Body of pancreas (tissue), 4 donors: ENCODE data around the gene TMCO6. TPM values are rescaled to one million over a fixed set of nuclear protein-coding genes. Genes with fewer than 3 reads are reported as not detected.
"Not testable (repeated sequence)": the region's sequence is repeated elsewhere in the genome, so short reads cannot be mapped to it uniquely, and the experiment has no call there.

Experiments used
- ATAC-seq: fragments of 150-250 bp; one replicate; pipeline ENCODE4 v1.9.1; 2016
- DNase-seq, 4 donors: peaks; one replicate each; pipeline ENCODE4 v3.0.0-alpha.2; 2019
- H3K27ac ChIP-seq, 4 donors: fragments of 200-600 bp; sonication (generic); 1 replicate in 3 of 4; 2 replicates in 1 of 4; pipeline versions ENCODE4 v1.5.1 to v1.6.1; 2016 to 2019; ENCODE audit warnings: mild to moderate bottlenecking in 1 of 4, mixed read lengths in 1 of 4, moderate library complexity in 1 of 4
- H3K27me3 ChIP-seq, 2 donors: fragments of 200-600 bp; sonication (generic); one replicate each; pipeline ENCODE4 v1.6.0; 2016; ENCODE audit warnings: mild to moderate bottlenecking in 1 of 2
- H3K36me3 ChIP-seq, 2 donors: fragments of 200-600 bp; sonication (generic); replicated peaks in 1 of 2; 2 replicates each; pipeline ENCODE4 v1.5.1; 2016; ENCODE audit warnings: low read depth in 2 of 2; ENCODE audit not compliant: insufficient read depth in 1 of 2
- H3K4me1 ChIP-seq: fragments of 200-600 bp; sonication (generic); one replicate; pipeline ENCODE4 v1.6.0; 2016
- H3K4me3 ChIP-seq, 2 donors: fragments of 200-600 bp; sonication (generic); 1 replicate in 1 of 2; 2 replicates in 1 of 2; pipeline ENCODE4 v1.5.1; 2016 to 2019
- H3K9me3 ChIP-seq, 3 donors: fragments of 200-600 bp; sonication (generic); 1 replicate in 2 of 3; 2 replicates in 1 of 3; pipeline ENCODE4 v1.5.1; 2016
- POLR2A ChIP-seq, 3 donors: fragments of 450-650 bp; IDR thresholded peaks; one replicate each; pipeline ENCODE4 v1.6.1; 2016; ENCODE audit warnings: antibody characterized with exemption in 3 of 3, mild to moderate bottlenecking in 2 of 3
- WGBS, 2 donors: methylation state at CpG; one replicate each; pipeline ENCODE4 v1.1.5; 2017; 5-methylcytosine and 5-hydroxymethylcytosine counted together
- intact Hi-C: fragments of 100-400 bp; cut with DNase I; formaldehyde crosslinking; loops from one replicate; pipeline ENCODE4 v1.15.1; 2023
- total RNA-seq, 2 donors: library from RNA; depleted of rRNA; stranded (reverse); fragments of >200 nt; gene quantifications; one replicate each; pipeline ENCODE4 v1.1.0, GENCODE V29; 2016
- TF ChIP-seq, protein P1 (sequence below), 7 experiments: fragments of 450-650 bp in 4 of 7; fragments of 200-600 bp in 3 of 7; sonication (generic) in 3 of 7; IDR thresholded peaks; one replicate each; pipeline ENCODE4 v1.5.1; 2016 to 2019; ENCODE audit warnings: antibody characterized with exemption in 7 of 7

Gene TMCO6
- total RNA-seq, 2 donors from 2014 or later = 14.5 to 58.7 TPM

- no peak for TF ChIP-seq POLR2A (IDR thresholded peaks at IDR 0.05)
- TF ChIP-seq, protein P1, sequence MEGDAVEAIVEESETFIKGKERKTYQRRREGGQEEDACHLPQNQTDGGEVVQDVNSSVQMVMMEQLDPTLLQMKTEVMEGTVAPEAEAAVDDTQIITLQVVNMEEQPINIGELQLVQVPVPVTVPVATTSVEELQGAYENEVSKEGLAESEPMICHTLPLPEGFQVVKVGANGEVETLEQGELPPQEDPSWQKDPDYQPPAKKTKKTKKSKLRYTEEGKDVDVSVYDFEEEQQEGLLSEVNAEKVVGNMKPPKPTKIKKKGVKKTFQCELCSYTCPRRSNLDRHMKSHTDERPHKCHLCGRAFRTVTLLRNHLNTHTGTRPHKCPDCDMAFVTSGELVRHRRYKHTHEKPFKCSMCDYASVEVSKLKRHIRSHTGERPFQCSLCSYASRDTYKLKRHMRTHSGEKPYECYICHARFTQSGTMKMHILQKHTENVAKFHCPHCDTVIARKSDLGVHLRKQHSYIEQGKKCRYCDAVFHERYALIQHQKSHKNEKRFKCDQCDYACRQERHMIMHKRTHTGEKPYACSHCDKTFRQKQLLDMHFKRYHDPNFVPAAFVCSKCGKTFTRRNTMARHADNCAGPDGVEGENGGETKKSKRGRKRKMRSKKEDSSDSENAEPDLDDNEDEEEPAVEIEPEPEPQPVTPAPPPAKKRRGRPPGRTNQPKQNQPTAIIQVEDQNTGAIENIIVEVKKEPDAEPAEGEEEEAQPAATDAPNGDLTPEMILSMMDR (IDR thresholded peaks at IDR 0.05) = no peak
- Histone ChIP-seq H3K27me3 (no peaks in the 10 kb centered on the region), H3K27ac (peak overlapping the region in 1 of 4 donors; percentile 63), H3K4me1 (no peaks in the 10 kb centered on the region), H3K4me3 (no peak overlapping the region), H3K36me3 (no peaks in the 10 kb centered on the region), H3K9me3 (no peaks in the 10 kb centered on the region)
- no peak for ATAC-seq
- intact Hi-C loops = no loop called here
- 59 to 96% methylated on average over 2 of the region's 2 CpGs for WGBS, 2 donors
- DNase-seq = no peak
These were observed 28.2 kb upstream of the TMCO6 start for GRCh38 chr5:140611020-140611521.

- no peaks in the 10 kb centered on the region for H3K4me1 ChIP-seq
- no peak overlapping the region for H3K4me3 ChIP-seq
- H3K9me3 ChIP-seq = no peaks in the 10 kb centered on the region
- TF ChIP-seq POLR2A (IDR thresholded peaks at IDR 0.05) = no peak
- TF ChIP-seq, protein P1 (IDR thresholded peaks at IDR 0.05) = no peak
- no peaks in the 10 kb centered on the region for H3K36me3 ChIP-seq
- H3K27ac ChIP-seq = no peak overlapping the region
- H3K27me3 ChIP-seq = no peaks in the 10 kb centered on the region
- ATAC-seq (no peak), DNase-seq (no peak)
- intact Hi-C loops = no loop called here
- WGBS, 2 donors = 77 to 91% methylated on average over 3 of the region's 3 CpGs
These were observed 16.9 kb upstream of the TMCO6 start for GRCh38 chr5:140622301-140622700.

- DNase-seq, H3K4me1 ChIP-seq, intact Hi-C loops, H3K9me3 ChIP-seq, H3K27ac ChIP-seq, H3K36me3 ChIP-seq, H3K27me3 ChIP-seq, ATAC-seq, H3K4me3 ChIP-seq: not testable (repeated sequence)
These were observed 16.2 kb upstream of the TMCO6 start for GRCh38 chr5:140623061-140623460.

DNA sequence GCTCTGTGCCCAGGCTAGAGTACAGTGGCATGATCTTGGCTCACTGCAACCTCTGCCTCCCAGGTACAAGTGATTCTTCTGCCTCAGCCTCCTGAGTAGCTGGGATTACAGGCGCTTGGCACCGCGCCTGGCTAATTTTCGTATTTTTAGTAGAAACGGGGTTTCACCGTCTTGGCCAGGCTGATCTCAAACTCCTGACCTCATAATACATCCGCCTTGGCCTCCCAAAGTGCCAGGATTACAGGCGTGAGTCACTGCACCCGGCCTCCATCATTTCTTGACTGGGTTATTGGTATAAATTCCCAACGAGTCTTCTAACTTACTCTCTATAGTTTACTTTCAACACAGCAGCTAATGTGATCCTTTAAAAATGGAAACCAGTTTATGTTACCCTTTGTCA, 14.4 kb upstream of the TMCO6 start:
- H3K9me3 ChIP-seq, H3K27me3 ChIP-seq, DNase-seq, H3K4me1 ChIP-seq, H3K4me3 ChIP-seq, ATAC-seq, intact Hi-C loops, H3K27ac ChIP-seq, H3K36me3 ChIP-seq: not testable (repeated sequence)
- WGBS, 2 donors = 79 to 83% methylated on average over 10 of the region's 10 CpGs

DNA sequence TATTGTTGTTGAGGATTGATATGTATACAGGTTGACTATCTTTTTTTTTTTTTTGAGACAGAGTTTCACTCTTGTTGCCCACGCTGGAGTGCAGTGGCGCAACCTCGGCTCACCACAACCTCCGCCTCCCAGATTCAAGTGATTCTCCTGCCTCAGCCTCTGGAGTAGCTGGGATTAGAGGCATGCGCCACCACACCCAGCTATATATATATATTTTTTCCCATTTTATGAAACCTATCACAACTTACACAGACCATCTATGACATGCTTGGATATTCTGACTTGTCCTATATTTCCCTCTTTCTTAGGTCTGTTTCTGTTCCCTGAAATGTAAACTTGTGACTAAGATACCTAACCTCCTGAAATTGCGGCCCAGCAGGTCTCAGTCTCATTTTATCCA, 11.3 kb upstream of the TMCO6 start:
- Histone ChIP-seq H3K27me3 (no peaks in the 10 kb centered on the region), H3K27ac (no peak overlapping the region), H3K9me3 (no peaks in the 10 kb centered on the region), H3K4me1 (peaks cover 15% of the 10 kb centered on the region), H3K4me3 (no peak overlapping the region), H3K36me3 (no peaks in the 10 kb centered on the region)
- DNase-seq (no peak), ATAC-seq (no peak)
- WGBS, 2 donors = 85 to 87% methylated on average over 6 of the region's 6 CpGs
- intact Hi-C loops = no loop called here
- TF ChIP-seq, protein P1 (IDR thresholded peaks at IDR 0.05) = no peak
- no peak for TF ChIP-seq POLR2A (IDR thresholded peaks at IDR 0.05)

DNA sequence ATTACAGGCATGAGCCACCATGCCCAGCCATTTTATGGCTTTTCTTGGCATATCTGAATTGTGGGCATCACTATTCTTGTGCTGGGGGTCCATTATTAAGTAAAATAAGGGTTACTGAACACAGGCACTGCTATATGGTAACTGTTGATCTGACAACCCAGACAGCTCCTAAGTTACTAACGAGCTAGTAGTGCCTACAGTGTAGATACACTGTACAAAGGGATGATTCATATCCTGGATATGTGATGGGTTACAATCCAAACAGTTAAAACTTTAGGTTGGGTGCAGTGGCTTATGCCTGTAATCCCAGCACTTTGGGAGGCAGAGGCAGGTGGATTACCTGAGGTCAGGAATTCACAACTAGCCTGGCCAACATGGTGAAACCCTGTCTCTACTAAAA, 10.5 kb upstream of the TMCO6 start:
- Histone ChIP-seq H3K27me3 (no peaks in the 10 kb centered on the region), H3K4me1 (peaks cover 21% of the 10 kb centered on the region), H3K4me3 (no peak overlapping the region), H3K9me3 (no peaks in the 10 kb centered on the region), H3K36me3 (no peaks in the 10 kb centered on the region), H3K27ac (no peak overlapping the region)
- ATAC-seq (no peak), DNase-seq (no peak)
- no peak for TF ChIP-seq POLR2A (IDR thresholded peaks at IDR 0.05)
- TF ChIP-seq, protein P1 (IDR thresholded peaks at IDR 0.05) = no peak
- intact Hi-C loops = no loop called here
- 23 to 36% methylated on average over 1 of the region's 1 CpG for WGBS, 2 donors
